Neuronal stem cell (in vitro differentiated cells): Measurements from ENCODE around the gene ING5.

Experiments used
- DNase-seq: peaks from one replicate; pipeline ENCODE4 v3.0.0-alpha.2; 2013; ENCODE audit warnings: low spot score
- H2AFZ ChIP-seq: one replicate; pipeline ENCODE4 v1.6.1; 2013; ENCODE audit warnings: mild to moderate bottlenecking, low read length, inconsistent platforms
- H2AK5ac ChIP-seq: 2 replicates; pipeline ENCODE4 v1.6.1; 2013; ENCODE audit warnings: low read depth, mild to moderate bottlenecking, inconsistent platforms, low read length, moderate library complexity, mixed read lengths
- H2BK120ac ChIP-seq: 2 replicates; pipeline ENCODE4 v1.6.1; 2013; ENCODE audit warnings: low read depth, mild to moderate bottlenecking, inconsistent platforms, low read length, moderate library complexity, mixed read lengths
- H2BK12ac ChIP-seq: one replicate; pipeline ENCODE4 v1.6.1; 2013; ENCODE audit warnings: low read length, inconsistent platforms
- H2BK15ac ChIP-seq: 2 replicates; pipeline ENCODE4 v1.6.1; 2013; ENCODE audit warnings: mild to moderate bottlenecking, low read length, inconsistent platforms, mixed read lengths
- H2BK5ac ChIP-seq: one replicate; pipeline ENCODE4 v1.6.1; 2013; ENCODE audit warnings: inconsistent platforms, mild to moderate bottlenecking, low read length, moderate library complexity
- H3K14ac ChIP-seq: one replicate; pipeline ENCODE4 v1.6.1; 2013; ENCODE audit warnings: low read length, inconsistent platforms
- H3K18ac ChIP-seq: 2 replicates; pipeline ENCODE4 v1.6.1; 2013; ENCODE audit warnings: low read length, inconsistent platforms
- H3K23ac ChIP-seq: 2 replicates; pipeline ENCODE4 v1.6.1; 2013; ENCODE audit warnings: low read depth, mild to moderate bottlenecking, mixed read lengths, low read length, inconsistent platforms; ENCODE audit not compliant: poor library complexity
- H3K27ac ChIP-seq: replicated peaks from 3 replicates; pipeline ENCODE4 v1.5.1; 2013; ENCODE audit warnings: low read length, inconsistent platforms
- H3K27me3 ChIP-seq, 3 experiments: 2 replicates each; pipeline ENCODE4 v1.6.1; 2013; ENCODE audit warnings: low read length in 3 of 3, mild to moderate bottlenecking in 2 of 3, inconsistent platforms in 1 of 3, low read depth in 1 of 3, mixed read lengths in 1 of 3, moderate library complexity in 1 of 3; ENCODE audit not compliant: control insufficient read depth in 3 of 3, insufficient read depth in 3 of 3
- H3K36me3 ChIP-seq, 2 donors: replicated peaks in 1 of 2; 2 replicates each; pipeline ENCODE4 v1.6.1; 2013; ENCODE audit warnings: low read length in 2 of 2; ENCODE audit not compliant: control insufficient read depth in 2 of 2, insufficient read depth in 2 of 2
- H3K4ac ChIP-seq: 2 replicates; pipeline ENCODE4 v1.6.1; 2013; ENCODE audit warnings: inconsistent platforms, mild to moderate bottlenecking, low read length, moderate library complexity
- H3K4me1 ChIP-seq, 2 donors: 1 replicate in 1 of 2; 2 replicates in 1 of 2; pipeline ENCODE4 v1.6.1; 2013; ENCODE audit warnings: low read length in 2 of 2, low read depth in 1 of 2; ENCODE audit not compliant: control insufficient read depth in 2 of 2, insufficient read depth in 1 of 2
- H3K4me2 ChIP-seq: one replicate; pipeline ENCODE4 v1.6.1; 2013; ENCODE audit warnings: mild to moderate bottlenecking, low read length, inconsistent platforms; ENCODE audit not compliant: insufficient read depth, poor library complexity, severe bottlenecking
- H3K4me3 ChIP-seq, 2 donors: 2 replicates each; pipeline ENCODE4 v1.5.1; 2013; ENCODE audit warnings: low read length in 2 of 2, mild to moderate bottlenecking in 2 of 2, inconsistent platforms in 1 of 2, moderate library complexity in 1 of 2
- H3K79me1 ChIP-seq: one replicate; pipeline ENCODE4 v1.6.1; 2013; ENCODE audit warnings: low read depth, mild to moderate bottlenecking, inconsistent platforms, low read length, moderate library complexity
- H3K9ac ChIP-seq: one replicate; pipeline ENCODE4 v1.6.1; 2013; ENCODE audit warnings: mild to moderate bottlenecking, low read depth, low read length, inconsistent platforms; ENCODE audit not compliant: poor library complexity
- H3K9me3 ChIP-seq, 2 donors: replicated peaks in 1 of 2; 2 replicates each; pipeline versions ENCODE3 to v1.6.1; 2013; ENCODE audit warnings: low read length in 2 of 2, mild to moderate bottlenecking in 2 of 2, inconsistent platforms in 1 of 2, low read depth in 1 of 2, mixed read lengths in 1 of 2, moderate library complexity in 1 of 2; ENCODE audit not compliant: control insufficient read depth in 2 of 2, insufficient read depth in 1 of 2
- H4K8ac ChIP-seq: one replicate; pipeline ENCODE4 v1.6.1; 2013; ENCODE audit warnings: low read depth, mild to moderate bottlenecking, inconsistent platforms, low read length, moderate library complexity
- H4K91ac ChIP-seq: one replicate; pipeline ENCODE4 v1.6.1; 2013; ENCODE audit warnings: low read length, low read depth, mild to moderate bottlenecking, inconsistent platforms; ENCODE audit not compliant: poor library complexity
- WGBS, 2 donors: extraction: QIAGEN DNeasy Blood & Tissue Kit; methylation state at CpG; one replicate each; pipeline ENCODE4 v1.1.7; 2013; ENCODE audit warnings: missing lambda C conversion rate in 2 of 2, mixed read lengths in 1 of 2; ENCODE audit not compliant: insufficient read length in 2 of 2, insufficient replicate concordance in 1 of 2; ENCODE audit errors: extremely low coverage in 2 of 2; 5-methylcytosine and 5-hydroxymethylcytosine counted together

ING5 gene

GRCh38 chr2:241728000-241728399 lies 26.2 kb downstream of the ING5 start:
- H2BK15ac ChIP-seq, result no peak overlapping the region
- no peak overlapping the region for H3K23ac ChIP-seq
- H2BK12ac ChIP-seq, result no peak overlapping the region
- no peak overlapping the region for H4K91ac ChIP-seq
- H3K4ac ChIP-seq, result peak overlapping the region; percentile 95
- H2BK120ac ChIP-seq, result no peak overlapping the region
- H3K27ac ChIP-seq, result no peak overlapping the region
- H2BK5ac ChIP-seq, result no peak overlapping the region
- peaks cover 19 to 36% of the 10 kb centered on the region in 2 donors for H3K36me3 ChIP-seq
- H3K9me3 ChIP-seq, result peaks cover 14 to 16% of the 10 kb centered on the region in 2 donors
- no peak overlapping the region for H2AFZ ChIP-seq
- WGBS, 2 donors, result no CpG with 5 or more reads among the region's 8 CpGs
- peak overlapping the region; percentile 74 for H3K9ac ChIP-seq
- H3K4me1 ChIP-seq, result no peaks in the 10 kb centered on the region
- no peak overlapping the region for H3K4me3 ChIP-seq
- DNase-seq, result no peak
- peak overlapping the region; percentile 56 for H3K14ac ChIP-seq
- H3K4me2 ChIP-seq, result no peak overlapping the region
- no peak overlapping the region for H2AK5ac ChIP-seq
- no peak overlapping the region for H3K18ac ChIP-seq
- no peaks in the 10 kb centered on the region for H3K27me3 ChIP-seq
- no peaks in the 10 kb centered on the region for H3K79me1 ChIP-seq
- H4K8ac ChIP-seq, result no peak overlapping the region

GRCh38 chr2:241728627-241729026 lies 26.8 kb downstream of the ING5 start:
- H3K23ac ChIP-seq, result peak overlapping the region; percentile 68
- no peak overlapping the region for H3K4ac ChIP-seq
- no peaks in the 10 kb centered on the region for H3K4me1 ChIP-seq
- no peak overlapping the region for H3K4me2 ChIP-seq
- H2BK12ac ChIP-seq, result no peak overlapping the region
- H4K91ac ChIP-seq, result no peak overlapping the region
- no peaks in the 10 kb centered on the region for H3K27me3 ChIP-seq
- H3K9ac ChIP-seq, result no peak overlapping the region
- H3K27ac ChIP-seq, result no peak overlapping the region
- DNase-seq, result no peak
- H2AK5ac ChIP-seq, result no peak overlapping the region
- H3K36me3 ChIP-seq, result peaks cover 14 to 30% of the 10 kb centered on the region in 2 donors
- peak overlapping the region; percentile 96 for H2BK5ac ChIP-seq
- no peak overlapping the region for H2BK120ac ChIP-seq
- peak overlapping the region; percentile 71 for H3K14ac ChIP-seq
- no CpG with 5 or more reads among the region's 19 CpGs for WGBS, 2 donors
- no peak overlapping the region for H2AFZ ChIP-seq
- H3K9me3 ChIP-seq, result peaks cover 12 to 15% of the 10 kb centered on the region in 2 donors
- peak overlapping the region in 1 of 2 donors; percentile 42 for H3K4me3 ChIP-seq
- H2BK15ac ChIP-seq, result no peak overlapping the region
- no peak overlapping the region for H4K8ac ChIP-seq
- no peak overlapping the region for H3K18ac ChIP-seq
- no peaks in the 10 kb centered on the region for H3K79me1 ChIP-seq

GRCh38 chr2:241729868-241730267 lies 28.0 kb downstream of the ING5 start:
- no peak overlapping the region for H2BK120ac ChIP-seq

GRCh38 chr2:241730671-241731293 lies 28.9 kb downstream of the ING5 start:
- Histone ChIP-seq H4K91ac (no peak overlapping the region), H2BK5ac (no peak overlapping the region), H3K4me1 (peaks cover 0 to 2% of the 10 kb centered on the region in 2 donors), H3K9ac (no peak overlapping the region), H3K36me3 (peaks cover under 1 to 16% of the 10 kb centered on the region in 2 donors), H3K18ac (no peak overlapping the region), H4K8ac (no peak overlapping the region), H3K14ac (no peak overlapping the region), H2AK5ac (no peak overlapping the region), H3K4me3 (no peak overlapping the region), H3K4me2 (no peak overlapping the region), H3K4ac (no peak overlapping the region), H2BK15ac (no peak overlapping the region), H3K9me3 (peaks cover 4 to 6% of the 10 kb centered on the region in 2 donors), H2AFZ (no peak overlapping the region), H2BK12ac (no peak overlapping the region), H3K27ac (no peak overlapping the region), H2BK120ac (no peak overlapping the region), H3K79me1 (peaks cover 4% of the 10 kb centered on the region), H3K23ac (no peak overlapping the region), H3K27me3 (no peaks in the 10 kb centered on the region)
- DNase-seq, result no peak
- no CpG with 5 or more reads among the region's 12 CpGs for WGBS, 2 donors

More at GRCh38 chr2:241729868-241730267, 28.0 kb downstream of the ING5 start:
- DNase-seq, result no peak
- Histone ChIP-seq H2BK15ac (no peak overlapping the region), H3K27ac (no peak overlapping the region), H2BK12ac (no peak overlapping the region), H2BK5ac (no peak overlapping the region), H3K4me3 (peak overlapping the region in 1 of 2 donors; percentile 47), H3K79me1 (no peaks in the 10 kb centered on the region), H3K14ac (no peak overlapping the region), H3K23ac (no peak overlapping the region), H2AFZ (no peak overlapping the region), H4K91ac (no peak overlapping the region), H3K4ac (no peak overlapping the region), H3K4me2 (no peak overlapping the region), H3K4me1 (peaks cover 0 to 2% of the 10 kb centered on the region in 2 donors), H3K36me3 (peaks cover 4 to 18% of the 10 kb centered on the region in 2 donors), H4K8ac (no peak overlapping the region), H3K9me3 (peaks cover 4 to 6% of the 10 kb centered on the region in 2 donors), H2AK5ac (no peak overlapping the region), H3K9ac (no peak overlapping the region), H3K18ac (no peak overlapping the region), H3K27me3 (no peaks in the 10 kb centered on the region)
- no CpG with 5 or more reads among the region's 6 CpGs for WGBS, 2 donors
